ENCODE results near the gene ATG3.
"Not testable (repeated sequence)": the region's sequence is repeated elsewhere in the genome, so short reads cannot be mapped to it uniquely, and the experiment has no call there.

ATG3 gene

DNA sequence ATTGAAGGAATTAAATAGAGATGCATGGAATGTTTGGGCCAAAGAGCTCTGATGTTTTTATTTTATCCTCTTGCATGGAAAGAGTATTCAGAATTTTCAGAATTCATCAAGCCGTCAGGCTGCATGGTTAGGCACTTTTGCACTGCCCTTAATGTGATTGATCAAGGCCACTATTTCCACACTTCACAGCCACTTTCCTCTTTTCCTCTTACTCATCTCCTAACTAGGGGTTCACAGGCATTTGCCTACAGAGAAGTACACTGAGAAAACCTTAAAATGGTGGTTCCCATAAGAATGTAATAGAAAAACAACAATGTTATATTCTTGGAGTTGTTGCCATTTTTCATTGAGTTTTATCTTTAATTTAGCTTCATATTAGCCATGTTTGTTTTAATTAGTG is 10.9 kb upstream of the ATG3 start:
- Mint-ChIP-seq H3K27me3 (ENCODE audit: low read depth, poor library complexity) (no peaks in the 10 kb centered on the region), H3K27ac (peak overlapping the region; percentile 17), H3K4me3 (no peak overlapping the region), H3K9me3 (no peaks in the 10 kb centered on the region), H3K36me3 (ENCODE audit: low read depth) (peaks cover 41% of the 10 kb centered on the region), H3K4me1 (no peaks in the 10 kb centered on the region)
- TF ChIP-seq, protein P1, sequence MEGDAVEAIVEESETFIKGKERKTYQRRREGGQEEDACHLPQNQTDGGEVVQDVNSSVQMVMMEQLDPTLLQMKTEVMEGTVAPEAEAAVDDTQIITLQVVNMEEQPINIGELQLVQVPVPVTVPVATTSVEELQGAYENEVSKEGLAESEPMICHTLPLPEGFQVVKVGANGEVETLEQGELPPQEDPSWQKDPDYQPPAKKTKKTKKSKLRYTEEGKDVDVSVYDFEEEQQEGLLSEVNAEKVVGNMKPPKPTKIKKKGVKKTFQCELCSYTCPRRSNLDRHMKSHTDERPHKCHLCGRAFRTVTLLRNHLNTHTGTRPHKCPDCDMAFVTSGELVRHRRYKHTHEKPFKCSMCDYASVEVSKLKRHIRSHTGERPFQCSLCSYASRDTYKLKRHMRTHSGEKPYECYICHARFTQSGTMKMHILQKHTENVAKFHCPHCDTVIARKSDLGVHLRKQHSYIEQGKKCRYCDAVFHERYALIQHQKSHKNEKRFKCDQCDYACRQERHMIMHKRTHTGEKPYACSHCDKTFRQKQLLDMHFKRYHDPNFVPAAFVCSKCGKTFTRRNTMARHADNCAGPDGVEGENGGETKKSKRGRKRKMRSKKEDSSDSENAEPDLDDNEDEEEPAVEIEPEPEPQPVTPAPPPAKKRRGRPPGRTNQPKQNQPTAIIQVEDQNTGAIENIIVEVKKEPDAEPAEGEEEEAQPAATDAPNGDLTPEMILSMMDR (IDR thresholded peaks at IDR 0.05) = no peak
- DNase-seq = no peak

DNA sequence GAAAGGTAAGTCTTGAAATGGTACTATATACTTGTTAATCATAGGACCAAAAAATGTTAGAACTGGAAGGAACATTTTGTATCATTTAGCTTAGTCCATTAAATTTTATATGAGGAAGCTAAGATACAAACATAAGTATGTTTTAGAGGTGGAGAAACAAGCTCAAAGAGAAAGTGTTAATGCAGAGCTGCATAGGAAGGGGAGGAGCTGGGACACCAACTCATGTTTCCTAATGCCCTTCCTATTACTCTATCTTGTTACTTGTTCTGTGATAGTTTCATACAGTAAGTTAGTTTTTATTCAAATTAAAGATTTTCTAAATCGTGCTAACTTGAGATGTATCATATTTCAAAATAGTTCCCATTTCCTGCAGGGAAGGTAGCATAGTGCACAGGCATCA is 7.5 kb upstream of the ATG3 start:
- Mint-ChIP-seq H3K9me3 (no peaks in the 10 kb centered on the region), H3K27ac (no peak overlapping the region), H3K4me3 (no peak overlapping the region), H3K4me1 (peaks cover under 1% of the 10 kb centered on the region), H3K27me3 (ENCODE audit: low read depth, poor library complexity) (no peaks in the 10 kb centered on the region), H3K36me3 (ENCODE audit: low read depth) (peaks cover 55% of the 10 kb centered on the region)
- TF ChIP-seq, protein P1 (IDR thresholded peaks at IDR 0.05) = no peak
- DNase-seq = no peak

DNA sequence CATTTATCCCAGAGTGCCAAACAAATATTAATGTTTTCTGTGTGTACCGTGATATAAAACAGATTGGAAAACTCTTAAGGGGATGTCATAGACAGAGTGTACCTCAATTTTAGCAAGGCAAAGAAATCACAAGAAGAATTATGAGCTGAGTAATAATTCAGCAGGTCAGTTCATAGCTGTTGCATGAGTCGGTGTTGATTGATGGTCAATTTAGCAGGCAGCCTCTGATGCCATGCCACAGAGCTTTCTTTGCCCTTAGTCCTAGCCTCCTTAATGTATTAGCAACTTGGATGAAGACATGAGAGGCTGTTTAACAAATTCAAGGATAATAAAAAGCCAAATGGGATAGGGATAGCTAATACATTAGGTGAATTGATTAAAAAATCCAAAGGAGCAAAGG is 6.9 kb upstream of the ATG3 start:
- Mint-ChIP-seq H3K27ac (no peak overlapping the region), H3K4me3 (no peak overlapping the region), H3K27me3 (ENCODE audit: low read depth, poor library complexity) (no peaks in the 10 kb centered on the region), H3K36me3 (ENCODE audit: low read depth) (peaks cover 55% of the 10 kb centered on the region), H3K4me1 (peaks cover 6% of the 10 kb centered on the region), H3K9me3 (no peaks in the 10 kb centered on the region)
- no peak for DNase-seq
- TF ChIP-seq, protein P1 (IDR thresholded peaks at IDR 0.05) = no peak

DNA sequence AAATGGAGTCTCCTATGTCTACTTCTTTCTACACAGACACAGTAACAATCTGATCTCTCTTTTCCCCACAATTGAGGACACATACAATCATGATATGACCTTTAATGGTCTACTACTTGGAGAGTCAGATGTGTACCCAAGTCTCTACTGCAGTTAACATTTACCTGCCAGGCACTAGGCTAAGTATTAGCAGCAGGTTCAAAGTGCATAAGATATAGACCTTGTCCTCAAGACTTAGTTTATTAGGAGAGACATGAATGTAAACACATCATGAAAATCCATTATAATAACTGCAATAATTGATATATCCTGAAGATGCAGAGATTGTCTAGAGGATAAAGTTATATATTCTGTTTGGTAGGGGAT is 3.2 kb upstream of the ATG3 start:
- no peak for DNase-seq
- Mint-ChIP-seq H3K4me3 (no peak overlapping the region), H3K27ac (no peak overlapping the region), H3K27me3 (ENCODE audit: low read depth, poor library complexity) (no peaks in the 10 kb centered on the region), H3K36me3 (ENCODE audit: low read depth) (peaks cover 28% of the 10 kb centered on the region), H3K9me3 (no peaks in the 10 kb centered on the region), H3K4me1 (peaks cover 18% of the 10 kb centered on the region)
- TF ChIP-seq, protein P1 (IDR thresholded peaks at IDR 0.05) = no peak

DNA sequence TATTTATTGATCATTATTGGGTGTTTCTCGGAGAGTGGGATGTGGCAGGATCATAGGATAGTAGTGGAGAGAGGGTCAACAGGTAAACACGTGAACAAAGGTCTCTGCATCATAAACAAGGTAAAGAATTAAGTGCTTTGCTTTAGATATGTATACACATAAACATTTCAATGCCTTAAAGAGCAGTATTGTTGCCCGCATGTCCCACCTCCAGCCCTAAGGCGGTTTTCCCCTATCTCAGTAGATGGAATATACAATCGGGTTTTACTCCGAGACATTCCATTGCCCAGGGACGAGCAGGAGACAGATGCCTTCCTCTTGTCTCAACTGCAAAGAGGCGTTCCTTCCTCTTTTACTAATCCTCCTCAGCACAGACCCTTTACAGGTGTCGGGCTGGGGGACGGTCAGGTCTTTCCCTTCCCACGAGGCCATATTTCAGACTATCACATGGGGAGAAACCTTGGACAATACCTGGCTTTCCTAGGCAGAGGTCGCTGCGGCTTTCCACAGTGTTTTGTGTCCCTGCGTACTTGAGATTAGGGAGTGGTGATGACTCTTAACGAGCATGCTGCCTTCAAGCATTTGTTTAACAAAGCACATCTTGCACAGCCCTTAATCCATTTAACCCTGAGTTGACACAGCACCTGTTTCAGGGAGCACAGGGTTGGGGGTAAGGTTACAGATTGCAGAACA is 2.6 kb upstream of the ATG3 start:
- H3K27me3 Mint-ChIP-seq (ENCODE audit: low read depth, poor library complexity); H3K27ac Mint-ChIP-seq; H3K9me3 Mint-ChIP-seq; DNase-seq: not testable (repeated sequence)
- Mint-ChIP-seq H3K36me3 (ENCODE audit: low read depth) (peaks cover 25% of the 10 kb centered on the region), H3K4me3 (peak overlapping the region; percentile 97), H3K4me1 (peaks cover 24% of the 10 kb centered on the region)

DNA sequence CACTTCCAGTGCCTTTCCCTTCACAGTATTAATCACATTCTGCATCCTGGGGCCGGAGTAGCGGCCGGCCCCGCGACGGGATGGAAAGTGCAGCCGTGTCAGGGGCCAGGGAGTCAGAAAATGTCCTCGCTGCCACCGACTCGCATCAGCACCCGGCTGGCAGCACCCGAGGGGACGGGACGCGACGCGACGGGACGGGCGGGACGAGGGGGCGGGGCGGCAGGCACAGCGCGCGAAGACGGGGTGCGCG is 353 bp downstream of the ATG3 start:
- Mint-ChIP-seq H3K4me3 (peak overlapping the region; percentile 97), H3K9me3 (peaks cover 8% of the 10 kb centered on the region)

More for the DNA sequence above, 353 bp downstream of the ATG3 start:
- H3K27ac Mint-ChIP-seq = peak overlapping the region; percentile 98
- DNase-seq = no peak
- peaks cover 27% of the 10 kb centered on the region for H3K4me1 Mint-ChIP-seq
- H3K36me3 Mint-ChIP-seq (ENCODE audit: low read depth) = peaks cover 32% of the 10 kb centered on the region
- H3K27me3 Mint-ChIP-seq (ENCODE audit: low read depth, poor library complexity) = no peaks in the 10 kb centered on the region
- TF ChIP-seq, protein P1 (IDR thresholded peaks at IDR 0.05) = no peak

Measured in nephron progenitor cell (in vitro differentiated cells).